BE2C (cell line): ENCODE measurements around the gene DNAH8.

Source experiments
- DNase-seq: peaks from one replicate; pipeline ENCODE4 v3.0.0-alpha.2; 2020
- H3K27me3 ChIP-seq: fragments of 250-450 bp; sonication (Bioruptor Pico); 2 replicates; pipeline ENCODE4 v1.5.1; 2020; ENCODE audit warnings: mild to moderate bottlenecking
- H3K36me3 ChIP-seq: fragments of 250-450 bp; sonication (Bioruptor Pico); 2 replicates; pipeline ENCODE4 v1.5.1; 2020; ENCODE audit warnings: mild to moderate bottlenecking
- H3K4me1 ChIP-seq: fragments of 250-450 bp; sonication (Bioruptor Pico); 2 replicates; pipeline ENCODE4 v1.5.1; 2020
- H3K4me3 ChIP-seq: 2 replicates; pipeline ENCODE4 v1.5.1; 2011; ENCODE audit warnings: low read depth, low read length
- H3K9me3 ChIP-seq: fragments of 250-450 bp; sonication (Bioruptor Pico); 2 replicates; pipeline ENCODE4 v1.5.1; 2020
- CTCF ChIP-seq: IDR thresholded peaks from 2 replicates; pipeline ENCODE4 v1.5.1; 2012; ENCODE audit warnings: mild to moderate bottlenecking, low read depth, low read length

Gene DNAH8

GRCh38 chr6:39054577-39055142 is 339.5 kb downstream of the DNAH8 start:
- Histone ChIP-seq H3K9me3 (no peaks in the 10 kb centered on the region), H3K4me3 (no peak overlapping the region), H3K27me3 (peaks cover 11% of the 10 kb centered on the region), H3K36me3 (no peaks in the 10 kb centered on the region), H3K4me1 (no peaks in the 10 kb centered on the region)
- TF ChIP-seq CTCF = no peak
- no peak for DNase-seq

GRCh38 chr6:39055661-39056060 is 340.6 kb downstream of the DNAH8 start:
- no peaks in the 10 kb centered on the region for H3K4me1 ChIP-seq
- H3K36me3 ChIP-seq = no peaks in the 10 kb centered on the region
- DNase-seq = no peak
- no peaks in the 10 kb centered on the region for H3K9me3 ChIP-seq
- TF ChIP-seq CTCF = no peak
- peaks cover 2% of the 10 kb centered on the region for H3K27me3 ChIP-seq
- H3K4me3 ChIP-seq = no peak overlapping the region

- Histone ChIP-seq H3K27me3 (no peaks in the 10 kb centered on the region; the same call in 1 of the 2 replicates), H3K4me3 (no peak overlapping the region), H3K4me1 (no peaks in the 10 kb centered on the region), H3K36me3 (no peaks in the 10 kb centered on the region), H3K9me3 (no peaks in the 10 kb centered on the region)
- no peak for TF ChIP-seq CTCF
- DNase-seq = no peak
Measured at GRCh38 chr6:39056191-39056590, 341.1 kb downstream of the DNAH8 start.

- H3K27me3 ChIP-seq = no peaks in the 10 kb centered on the region; the same call in 1 of the 2 replicates
- H3K9me3 ChIP-seq = no peaks in the 10 kb centered on the region
- H3K36me3 ChIP-seq = no peaks in the 10 kb centered on the region
- H3K4me1 ChIP-seq = no peaks in the 10 kb centered on the region
- H3K4me3 ChIP-seq = no peak overlapping the region
- TF ChIP-seq CTCF = no peak
- DNase-seq = no peak
Measured at GRCh38 chr6:39056681-39057080, 341.6 kb downstream of the DNAH8 start.

GRCh38 chr6:39057251-39058155 is 342.4 kb downstream of the DNAH8 start:
- no peaks in the 10 kb centered on the region for H3K4me1 ChIP-seq
- H3K4me3 ChIP-seq = no peak overlapping the region
- H3K27me3 ChIP-seq = no peaks in the 10 kb centered on the region; the same call in 1 of the 2 replicates
- TF ChIP-seq CTCF = no peak
- DNase-seq = no peak
- H3K9me3 ChIP-seq = no peaks in the 10 kb centered on the region
- no peaks in the 10 kb centered on the region for H3K36me3 ChIP-seq
